ENCODE data around the gene PIGC. TPM values are rescaled to one million over a fixed set of nuclear protein-coding genes. Genes with fewer than 3 reads are reported as not detected.

Gene PIGC
- total RNA-seq, 1 experiment from 2014 or later = 23.4 TPM

DNA sequence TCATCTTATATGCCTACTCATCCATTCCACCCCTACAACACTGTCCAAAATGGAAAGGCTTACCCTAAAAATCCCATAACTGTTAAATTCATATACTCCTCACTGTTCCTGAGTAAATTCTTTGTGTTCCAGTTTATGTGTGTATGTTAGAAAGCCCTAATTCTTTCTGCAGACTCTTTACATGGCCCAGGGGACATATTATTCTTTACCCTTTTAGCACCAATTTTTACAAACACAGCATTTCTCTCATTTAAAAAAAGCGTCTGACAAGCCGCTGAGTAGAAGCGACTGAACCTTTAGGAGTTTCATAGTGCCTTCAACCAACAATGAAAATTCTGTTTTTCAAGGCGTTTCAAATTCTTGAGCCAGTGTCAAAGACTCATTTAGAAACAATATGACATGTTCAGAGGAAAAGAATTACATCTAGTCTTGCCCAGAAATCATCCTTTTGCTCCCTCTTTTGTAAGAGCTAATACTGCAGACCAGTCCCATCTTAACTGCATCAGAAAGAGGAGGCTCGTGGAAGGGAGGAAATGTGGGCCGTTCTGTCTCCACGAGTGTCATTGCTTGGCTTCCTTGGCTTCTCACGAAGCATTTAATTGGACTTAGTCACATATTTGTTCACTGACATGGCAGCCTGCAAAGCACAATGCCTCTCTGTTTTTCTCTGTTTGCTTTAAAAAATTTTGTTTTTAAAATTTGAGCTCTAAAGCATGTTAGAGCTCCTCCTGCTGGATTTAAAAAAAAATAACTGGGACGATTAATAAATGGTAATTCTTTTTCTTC lies 44.7 kb downstream of the PIGC start:
- peak; percentile 94 for DNase-seq (ENCODE audit: low read depth)

DNA sequence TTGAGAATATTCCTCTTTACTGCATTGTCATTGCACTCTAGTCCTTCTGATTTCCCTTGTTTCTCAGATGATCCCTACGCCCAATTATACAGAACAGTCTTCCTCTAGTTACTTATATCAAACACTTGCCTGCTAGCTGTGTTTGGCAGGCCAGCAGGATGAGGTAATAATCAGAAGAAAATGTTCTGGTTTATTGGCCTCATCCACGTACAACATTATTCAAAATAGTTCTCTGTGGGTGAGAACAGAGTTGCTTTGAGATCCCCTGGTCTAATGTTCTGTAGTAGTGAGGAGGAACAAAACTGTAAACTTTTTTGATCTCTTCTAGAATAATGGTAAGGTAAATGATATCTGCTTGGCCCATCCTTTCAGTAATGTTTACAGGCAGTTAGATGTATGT lies 45.7 kb downstream of the PIGC start:
- no peak for DNase-seq (ENCODE audit: low read depth)

GRCh38 chr1:172397633-172398032 lies 46.2 kb downstream of the PIGC start:
- no peak for DNase-seq (ENCODE audit: low read depth)

DNA sequence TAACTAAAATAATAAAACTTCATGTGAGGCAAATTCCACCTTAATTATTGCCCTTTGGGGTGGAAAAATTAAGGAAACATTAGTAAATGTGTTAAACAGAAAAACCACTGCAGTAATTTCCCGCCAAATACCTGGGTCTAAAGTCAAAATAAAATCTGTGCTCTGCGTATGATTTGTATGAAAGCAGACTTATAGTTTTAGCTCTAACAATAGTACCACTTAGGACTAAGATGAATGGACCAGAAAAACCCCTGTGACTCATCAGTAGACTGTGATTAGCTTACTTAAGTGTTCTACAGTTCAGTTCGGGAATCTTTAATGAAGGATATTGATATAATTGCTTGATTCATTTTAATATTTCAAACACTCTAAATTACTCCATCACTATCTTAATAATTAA lies 46.6 kb downstream of the PIGC start:
- peak; percentile 67 for DNase-seq (ENCODE audit: low read depth)

- DNase-seq (ENCODE audit: low read depth) = no peak
These were observed 48.3 kb downstream of the PIGC start for GRCh38 chr1:172395576-172395975.

DNA sequence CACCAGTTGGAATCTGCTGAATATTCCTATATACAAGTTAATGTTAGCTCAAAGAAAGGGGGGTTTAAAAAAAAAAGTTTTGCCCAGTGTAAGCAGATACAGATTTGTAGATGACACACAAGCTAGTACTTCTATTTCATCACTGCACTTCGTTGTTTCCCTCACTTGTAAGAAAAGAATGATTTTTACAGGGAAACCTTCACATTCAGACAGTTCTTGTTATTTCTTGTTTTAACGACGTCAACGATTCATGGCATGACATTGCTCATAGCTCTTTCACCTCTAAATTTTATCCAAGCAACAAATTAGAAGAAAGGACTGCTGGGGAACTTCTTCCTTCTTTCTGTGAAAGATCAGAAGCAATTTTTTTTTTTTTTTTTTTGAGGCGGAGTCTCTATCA lies 49.1 kb downstream of the PIGC start:
- DNase-seq (ENCODE audit: low read depth) = no peak

DNA sequence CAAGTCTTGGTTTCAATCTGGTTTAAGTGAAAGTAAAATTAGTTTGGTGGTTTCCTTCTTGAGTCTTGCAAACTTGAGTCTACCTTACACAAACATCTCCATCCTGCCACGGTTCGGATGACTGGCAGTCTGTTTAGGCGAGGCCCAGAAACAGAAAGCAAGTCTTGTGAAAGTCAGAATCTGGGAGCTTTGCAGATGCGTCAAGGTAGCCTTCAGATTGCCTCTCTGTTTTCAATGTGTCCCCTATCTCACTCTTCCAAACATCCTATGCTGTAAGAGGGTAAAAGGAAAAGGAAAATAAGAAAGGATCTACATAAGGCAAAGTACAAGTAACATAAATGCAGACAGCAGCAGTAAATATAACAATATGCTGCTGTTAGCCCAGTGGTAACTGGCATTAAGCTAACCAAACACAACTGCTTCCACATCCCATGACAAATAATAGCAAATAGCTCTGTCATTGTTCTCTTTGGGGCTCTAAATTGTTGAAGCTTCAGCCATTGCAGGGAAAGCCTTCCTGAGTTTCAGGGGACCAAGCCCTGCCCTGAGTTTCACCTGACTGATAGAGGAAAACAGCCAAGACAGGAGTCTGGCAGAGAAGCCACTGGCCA lies 49.6 kb downstream of the PIGC start:
- peak; percentile 67 for DNase-seq (ENCODE audit: low read depth)

GRCh38 chr1:172393354-172393753 lies 50.5 kb downstream of the PIGC start:
- DNase-seq (ENCODE audit: low read depth) = no peak

DNA sequence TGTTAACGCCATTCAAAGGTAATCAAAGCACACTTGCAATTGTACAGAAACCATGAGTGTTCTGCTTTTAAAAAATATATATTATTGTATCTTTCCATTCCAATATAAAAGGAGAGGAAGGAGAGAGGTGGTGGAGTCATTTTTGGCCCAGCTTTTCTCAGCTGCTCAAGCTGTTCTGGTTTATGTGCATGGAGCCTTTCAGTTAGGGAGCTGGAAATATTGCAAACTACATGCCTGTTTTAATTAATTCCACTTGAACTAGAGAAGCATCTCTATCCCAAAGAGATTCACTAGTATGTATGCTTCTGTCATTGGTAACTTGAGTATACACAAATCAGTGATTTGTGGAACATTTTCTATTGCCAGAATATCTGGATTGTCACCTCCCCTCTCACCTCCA lies 51.9 kb downstream of the PIGC start:
- DNase-seq (ENCODE audit: low read depth) = no peak

Other genes with a start within 250 kb of the PIGC start
- gene C1orf105, start 23.4 kb downstream of the PIGC start, total RNA-seq (2014; rRNA removed; shearing (Covaris generic)) = not detected in 2 replicates
- gene SUCO, start 89.1 kb upstream of the PIGC start, total RNA-seq (2014; rRNA removed; shearing (Covaris generic)) = 26.8 and 27.2 TPM in 2 replicates
- not detected in 2 replicates for gene FASLG, start 215.0 kb upstream of the PIGC start, total RNA-seq (2014; rRNA removed; shearing (Covaris generic))

Measured in Daoy (cell line).